Hepatocyte (in vitro differentiated cells): Measurements from ENCODE around the gene BTRC. TPM values are rescaled to one million over a fixed set of nuclear protein-coding genes. Genes with fewer than 3 reads are reported as not detected.

Experiments
- DNase-seq: peaks from one replicate; pipeline ENCODE4 v3.0.0-alpha.2; 2016; ENCODE audit warnings: low spot score
- H2AFZ ChIP-seq: fragments of 200-600 bp; sonication (generic); 2 replicates; pipeline ENCODE4 v1.6.0; 2016; ENCODE audit warnings: antibody characterized with exemption, mild to moderate bottlenecking
- H3K27ac ChIP-seq: fragments of 200-600 bp; sonication (generic); 2 replicates; pipeline ENCODE4 v1.5.1; 2016; ENCODE audit warnings: mild to moderate bottlenecking
- H3K27me3 ChIP-seq: fragments of 200-600 bp; sonication (generic); 2 replicates; pipeline ENCODE4 v1.6.1; 2016
- H3K36me3 ChIP-seq: fragments of 200-600 bp; sonication (generic); replicated peaks from 2 replicates; pipeline ENCODE4 v1.5.1; 2016; ENCODE audit warnings: low read depth; ENCODE audit not compliant: insufficient read depth
- H3K4me1 ChIP-seq: fragments of 200-600 bp; sonication (generic); 2 replicates; pipeline ENCODE4 v1.5.1; 2016; ENCODE audit warnings: mild to moderate bottlenecking, moderate library complexity; ENCODE audit not compliant: insufficient read depth
- H3K4me2 ChIP-seq: fragments of 200-600 bp; sonication (generic); 2 replicates; pipeline ENCODE4 v1.6.0; 2016
- H3K4me3 ChIP-seq: fragments of 200-600 bp; sonication (generic); 2 replicates; pipeline ENCODE4 v1.5.1; 2016; ENCODE audit warnings: mild to moderate bottlenecking
- H3K79me2 ChIP-seq: fragments of 200-600 bp; sonication (generic); 2 replicates; pipeline ENCODE4 v1.6.0; 2017; ENCODE audit warnings: mild to moderate bottlenecking
- H3K9me2 ChIP-seq: fragments of 200-600 bp; sonication (generic); replicated peaks from 2 replicates; pipeline ENCODE4 v1.6.0; 2017; ENCODE audit warnings: mild to moderate bottlenecking; ENCODE audit not compliant: insufficient read depth
- H3K9me3 ChIP-seq: fragments of 200-600 bp; sonication (generic); 2 replicates; pipeline ENCODE4 v1.5.1; 2016; ENCODE audit warnings: low read depth, mild to moderate bottlenecking
- H4K20me1 ChIP-seq: fragments of 200-600 bp; sonication (generic); 2 replicates; pipeline ENCODE4 v1.6.0; 2016; ENCODE audit warnings: mild to moderate bottlenecking; ENCODE audit not compliant: insufficient read depth, poor library complexity, severe bottlenecking
- EZH2 ChIP-seq: fragments of 200-600 bp; sonication (generic); IDR thresholded peaks from 2 replicates; pipeline ENCODE4 v1.6.1; 2016; ENCODE audit warnings: antibody characterized with exemption, mild to moderate bottlenecking, borderline replicate concordance
- EZH2phosphoT487 ChIP-seq: fragments of 200-600 bp; sonication (generic); IDR thresholded peaks from one replicate; pipeline ENCODE4 v1.6.1; 2018; ENCODE audit warnings: antibody characterized with exemption, mild to moderate bottlenecking, low read depth, moderate library complexity; ENCODE audit not compliant: unreplicated experiment, severe bottlenecking
- WGBS: methylation state at CpG from one replicate; pipeline ENCODE4 v1.1.6; 2016; ENCODE audit warnings: low lambda C conversion rate; ENCODE audit errors: missing lambda C conversion rate; 5-methylcytosine and 5-hydroxymethylcytosine counted together
- polyA plus RNA-seq: library from polyadenylated mRNA; unstranded; fragments of >200 nt; fragmentation: Nextera tagmentation; extraction: Ambion mirVana; gene quantifications from 2 replicates; pipeline ENCODE4 v1.2.1, GENCODE V29; 2016
- total RNA-seq: library from RNA; depleted of rRNA; stranded (reverse); fragments of >200 nt; gene quantifications from 2 replicates; pipeline ENCODE4 v1.2.3, GENCODE V29; 2014
- TF ChIP-seq, protein P1 (sequence below): fragments of 200-600 bp; sonication (generic); IDR thresholded peaks from 2 replicates; pipeline ENCODE4 v1.5.1; 2016; ENCODE audit warnings: antibody characterized with exemption, mild to moderate bottlenecking; ENCODE audit not compliant: poor library complexity

BTRC gene
- total and polyA plus RNA-seq, 2 experiments from 2014 or later: 14.5 to 24.3 TPM

DNA sequence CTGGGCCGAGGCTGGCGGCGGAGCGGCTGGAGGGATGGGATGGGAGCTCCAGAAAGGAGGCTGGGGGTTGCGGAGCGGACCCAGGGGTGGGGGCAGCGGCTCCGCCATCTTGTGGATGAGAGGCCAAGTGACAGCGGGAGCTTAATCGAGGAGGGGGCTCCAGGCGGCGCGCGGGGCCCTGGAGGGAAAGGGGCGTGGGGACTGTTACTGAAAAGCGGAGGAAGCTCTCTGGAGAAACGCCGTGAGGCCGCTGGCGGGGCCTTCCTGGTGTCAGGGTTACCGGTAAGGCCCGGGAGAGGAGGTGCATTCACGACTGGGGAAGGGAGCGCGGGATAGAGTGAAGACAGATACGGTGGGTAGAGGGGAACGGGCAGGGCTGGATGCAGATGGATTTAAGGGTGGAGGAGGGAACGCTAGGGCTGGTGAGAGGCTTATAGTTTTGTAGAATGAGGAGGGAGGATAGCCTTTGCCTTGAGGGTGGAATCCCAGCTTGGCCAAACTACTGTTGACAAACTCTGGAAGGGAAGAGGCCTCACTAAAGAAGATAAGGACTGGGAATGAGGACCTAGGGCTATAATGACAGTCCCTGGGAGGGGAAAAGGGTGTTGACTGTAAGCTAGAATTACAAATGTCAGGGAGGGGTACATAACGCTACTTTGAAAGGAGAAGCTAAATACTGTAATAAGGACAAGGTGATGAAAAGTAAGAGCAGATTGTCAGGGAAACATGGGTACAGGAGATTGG lies 535 bp downstream of the BTRC start:
- peak overlapping the region; percentile 47 for H2AFZ ChIP-seq
- H4K20me1 ChIP-seq: peaks cover 3% of the 10 kb centered on the region
- peak overlapping the region; percentile 89 for H3K4me2 ChIP-seq
- peak; percentile 81 for DNase-seq
- H3K4me1 ChIP-seq: peaks cover 12% of the 10 kb centered on the region
- H3K27me3 ChIP-seq: no peaks in the 10 kb centered on the region
- no peaks in the 10 kb centered on the region for H3K9me2 ChIP-seq
- peak overlapping the region; percentile 90 for H3K27ac ChIP-seq
- peaks cover 45% of the 10 kb centered on the region for H3K79me2 ChIP-seq
- H3K36me3 ChIP-seq: no peaks in the 10 kb centered on the region
- H3K4me3 ChIP-seq: peak overlapping the region; percentile 35
- no peaks in the 10 kb centered on the region for H3K9me3 ChIP-seq
- 2% methylated on average over 21 of the region's 29 CpGs for WGBS
- TF ChIP-seq, protein P1, sequence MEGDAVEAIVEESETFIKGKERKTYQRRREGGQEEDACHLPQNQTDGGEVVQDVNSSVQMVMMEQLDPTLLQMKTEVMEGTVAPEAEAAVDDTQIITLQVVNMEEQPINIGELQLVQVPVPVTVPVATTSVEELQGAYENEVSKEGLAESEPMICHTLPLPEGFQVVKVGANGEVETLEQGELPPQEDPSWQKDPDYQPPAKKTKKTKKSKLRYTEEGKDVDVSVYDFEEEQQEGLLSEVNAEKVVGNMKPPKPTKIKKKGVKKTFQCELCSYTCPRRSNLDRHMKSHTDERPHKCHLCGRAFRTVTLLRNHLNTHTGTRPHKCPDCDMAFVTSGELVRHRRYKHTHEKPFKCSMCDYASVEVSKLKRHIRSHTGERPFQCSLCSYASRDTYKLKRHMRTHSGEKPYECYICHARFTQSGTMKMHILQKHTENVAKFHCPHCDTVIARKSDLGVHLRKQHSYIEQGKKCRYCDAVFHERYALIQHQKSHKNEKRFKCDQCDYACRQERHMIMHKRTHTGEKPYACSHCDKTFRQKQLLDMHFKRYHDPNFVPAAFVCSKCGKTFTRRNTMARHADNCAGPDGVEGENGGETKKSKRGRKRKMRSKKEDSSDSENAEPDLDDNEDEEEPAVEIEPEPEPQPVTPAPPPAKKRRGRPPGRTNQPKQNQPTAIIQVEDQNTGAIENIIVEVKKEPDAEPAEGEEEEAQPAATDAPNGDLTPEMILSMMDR: peak; percentile 11
- no peak for TF ChIP-seq EZH2phosphoT487

DNA sequence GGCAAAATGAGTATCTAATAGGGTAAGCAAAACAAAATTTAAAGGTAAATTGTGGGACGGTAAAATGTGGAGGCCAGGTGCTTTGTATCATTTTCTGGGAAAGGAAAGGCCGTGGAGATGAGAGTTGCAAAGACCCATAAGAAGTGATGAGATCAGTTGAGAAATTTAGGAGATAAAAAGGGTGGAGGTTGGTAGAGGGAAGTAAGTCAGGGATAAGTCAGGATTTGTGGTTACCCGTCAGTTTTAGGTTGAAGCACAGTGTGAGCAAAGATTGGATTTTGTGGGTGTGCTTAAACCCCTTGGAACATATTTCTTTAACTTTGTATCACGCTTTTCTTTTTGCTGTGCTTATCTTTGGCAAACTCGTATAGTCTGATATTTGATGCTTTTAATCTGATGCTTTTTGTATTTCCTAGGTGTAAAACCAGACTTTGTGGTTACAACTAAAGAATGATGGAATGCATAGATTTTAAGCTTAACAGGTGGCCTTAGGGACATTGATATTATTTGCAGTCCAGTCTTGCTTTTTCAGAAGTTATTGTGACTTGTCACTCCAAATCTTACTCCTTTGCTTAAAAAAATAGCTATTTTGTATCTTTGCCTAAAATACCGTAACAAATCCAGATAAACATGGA lies 1.2 kb downstream of the BTRC start:
- Histone ChIP-seq H3K4me1 (peaks cover 12% of the 10 kb centered on the region), H3K9me3 (no peaks in the 10 kb centered on the region), H3K27ac (peak overlapping the region; percentile 90), H3K4me3 (peak overlapping the region; percentile 35), H3K9me2 (no peaks in the 10 kb centered on the region), H3K36me3 (no peaks in the 10 kb centered on the region), H4K20me1 (peaks cover 10% of the 10 kb centered on the region), H3K4me2 (peak overlapping the region; percentile 89), H2AFZ (peak overlapping the region; percentile 47), H3K27me3 (no peaks in the 10 kb centered on the region), H3K79me2 (peaks cover 52% of the 10 kb centered on the region)
- DNase-seq: no peak
- 42% methylated on average over 6 of the region's 6 CpGs for WGBS
- TF ChIP-seq EZH2phosphoT487: no peak
- TF ChIP-seq, protein P1: no peak
- no peak for TF ChIP-seq EZH2

DNA sequence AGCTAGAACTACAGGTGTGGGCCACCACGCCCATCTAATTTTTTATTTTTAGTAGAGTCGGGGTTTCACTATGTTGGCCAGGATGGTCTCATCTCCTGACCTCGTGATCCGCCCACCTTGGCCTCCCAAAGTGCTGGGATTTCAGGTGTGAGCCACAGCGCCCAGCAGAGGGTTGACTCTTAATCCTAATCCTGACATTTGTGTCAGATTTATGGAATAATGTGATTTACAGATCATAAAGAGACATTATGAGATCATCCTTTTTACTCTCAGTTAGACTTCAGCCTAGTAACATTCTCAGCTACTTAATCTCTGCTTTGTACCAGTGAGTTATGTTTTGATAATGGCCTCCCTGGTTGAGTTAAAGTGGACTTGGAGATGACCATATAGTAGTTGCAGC lies 2.2 kb downstream of the BTRC start:
- H3K4me1 ChIP-seq: peaks cover 12% of the 10 kb centered on the region
- no peak overlapping the region for H2AFZ ChIP-seq
- WGBS: 96% methylated on average over 5 of the region's 5 CpGs
- peaks cover 17% of the 10 kb centered on the region for H4K20me1 ChIP-seq
- no peak overlapping the region for H3K27ac ChIP-seq
- peak overlapping the region; percentile 89 for H3K4me2 ChIP-seq
- DNase-seq: no peak
- H3K79me2 ChIP-seq: peaks cover 60% of the 10 kb centered on the region
- no peak overlapping the region for H3K4me3 ChIP-seq
- no peaks in the 10 kb centered on the region for H3K27me3 ChIP-seq
- H3K9me3 ChIP-seq: no peaks in the 10 kb centered on the region
- H3K9me2 ChIP-seq: no peaks in the 10 kb centered on the region
- H3K36me3 ChIP-seq: no peaks in the 10 kb centered on the region
- TF ChIP-seq, protein P1: no peak
- no peak for TF ChIP-seq EZH2phosphoT487
- no peak for TF ChIP-seq EZH2
